GM12875 (cell line): ENCODE results near the gene SP2.

Source experiments
- H3K4me3 ChIP-seq: one replicate; pipeline ENCODE4 v1.5.1; 2011; ENCODE audit warnings: low read depth, low read length, control low read depth
- CTCF ChIP-seq: IDR thresholded peaks from 2 replicates; pipeline ENCODE4 v1.5.1; 2011; ENCODE audit warnings: low read depth, mild to moderate bottlenecking, control low read depth, inconsistent platforms, low read length, moderate library complexity, borderline replicate concordance; ENCODE audit not compliant: insufficient read depth

The SP2 gene

GRCh38 chr17:47860386-47860785 lies 35.6 kb upstream of the SP2 start:
- TF ChIP-seq CTCF, result no peak
- no peak overlapping the region for H3K4me3 ChIP-seq

GRCh38 chr17:47862621-47863440 lies 33.2 kb upstream of the SP2 start:
- no peak for TF ChIP-seq CTCF
- no peak overlapping the region for H3K4me3 ChIP-seq

DNA sequence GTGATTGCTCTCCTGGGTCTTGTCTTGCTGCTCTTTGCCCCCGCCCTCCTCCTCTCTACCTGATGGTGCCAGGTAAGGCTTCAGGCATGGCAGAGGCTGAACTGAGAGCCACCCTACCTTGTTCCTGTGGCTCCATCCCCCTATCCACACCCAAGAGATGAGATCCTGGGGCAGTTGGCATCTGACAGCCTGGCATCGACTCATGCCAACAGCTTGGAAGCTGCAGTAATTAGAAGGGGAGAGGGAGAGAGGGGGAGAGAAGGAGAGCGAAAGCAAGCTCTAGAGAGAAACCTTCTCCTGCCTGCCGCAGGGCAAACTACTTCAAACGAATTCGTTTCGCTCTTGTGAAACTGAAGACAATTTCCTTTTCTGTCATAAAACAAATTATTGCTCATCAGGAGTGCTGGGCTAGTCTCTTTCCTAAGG lies 31.2 kb upstream of the SP2 start:
- no peak overlapping the region for H3K4me3 ChIP-seq
- TF ChIP-seq CTCF, result no peak

DNA sequence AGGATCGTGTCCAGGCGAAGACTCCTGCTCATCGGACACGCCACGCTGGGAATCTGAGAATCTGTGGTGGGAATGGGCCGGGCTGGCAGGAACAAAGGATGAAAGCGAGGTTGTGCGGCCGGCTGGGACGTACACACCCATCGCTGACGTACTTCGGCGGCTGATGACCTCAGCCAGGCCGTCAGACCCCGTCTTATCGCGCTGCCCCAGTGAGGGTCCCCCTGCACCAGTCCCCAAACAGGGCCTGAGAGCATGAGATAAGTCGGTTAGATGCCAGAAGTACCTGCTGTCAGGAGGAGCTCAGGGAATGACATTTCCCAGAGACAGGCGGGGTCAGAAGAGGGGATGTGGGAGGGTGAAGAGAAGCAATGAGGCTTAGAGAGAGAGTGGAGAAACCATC lies 29.1 kb upstream of the SP2 start:
- no peak for TF ChIP-seq CTCF
- H3K4me3 ChIP-seq, result no peak overlapping the region

- TF ChIP-seq CTCF, result 0 out of 2 replicates have a peak, but pooled peaks have one; percentile 1
- H3K4me3 ChIP-seq, result no peak overlapping the region
Observed at GRCh38 chr17:47867813-47868533, 28.1 kb upstream of the SP2 start.

DNA sequence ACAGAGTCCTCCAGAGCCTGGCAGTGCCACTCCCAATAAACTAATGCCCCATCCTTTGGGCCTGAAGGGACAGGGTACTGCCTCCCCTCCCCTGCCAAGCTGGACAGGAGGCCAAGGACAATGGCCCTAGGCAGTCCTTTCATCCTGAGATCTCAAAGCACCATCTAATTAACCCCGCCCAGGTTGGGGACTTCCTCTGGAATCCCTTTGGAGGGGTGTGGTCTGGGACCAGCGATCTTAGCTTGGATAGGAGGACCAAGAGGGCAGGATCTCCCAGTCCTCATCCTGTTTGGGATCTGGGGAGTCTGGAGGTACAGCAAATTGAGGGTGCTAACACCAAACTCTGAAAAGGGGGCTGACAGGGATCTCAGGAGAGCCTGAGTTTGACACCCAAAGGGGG lies 26.9 kb upstream of the SP2 start:
- H3K4me3 ChIP-seq, result no peak overlapping the region
- TF ChIP-seq CTCF, result no peak

- H3K4me3 ChIP-seq, result no peak overlapping the region
- no peak for TF ChIP-seq CTCF
Observed at GRCh38 chr17:47870056-47870455, 26.0 kb upstream of the SP2 start.
